Gastrocnemius medialis (tissue), 4 donors: ENCODE results near the gene RRM1. TPM values are rescaled to one million over a fixed set of nuclear protein-coding genes. Genes with fewer than 3 reads are reported as not detected.

Experiments used
- ATAC-seq, 2 donors: fragments of 150-250 bp; one replicate each; pipeline ENCODE4 v1.9.1; 2016
- DNase-seq, 2 donors: peaks; one replicate each; pipeline ENCODE4 v3.0.0-alpha.2; 2019
- H3K27ac ChIP-seq, 4 donors: fragments of 200-600 bp; sonication (generic); 1 replicate in 1 of 4; 2 replicates in 3 of 4; pipeline ENCODE4 v1.5.1; 2016 to 2018; ENCODE audit warnings: mild to moderate bottlenecking in 2 of 4, moderate library complexity in 1 of 4
- H3K27me3 ChIP-seq, 3 donors: fragments of 200-600 bp; sonication (generic) in 2 of 3; 1 replicate in 1 of 3; 2 replicates in 2 of 3; pipeline versions ENCODE4 v1.5.1 to v1.6.0; 2016 to 2019; ENCODE audit warnings: mild to moderate bottlenecking in 1 of 3, moderate library complexity in 1 of 3
- H3K36me3 ChIP-seq, 2 donors: fragments of 200-600 bp; sonication (generic) in 1 of 2; one replicate each; pipeline ENCODE4 v1.5.1; 2017 to 2018
- H3K4me1 ChIP-seq, 2 donors: fragments of 200-600 bp; sonication (generic) in 1 of 2; one replicate each; pipeline ENCODE4 v1.5.1; 2016 to 2017; ENCODE audit warnings: mild to moderate bottlenecking in 2 of 2
- H3K4me3 ChIP-seq, 4 donors: fragments of 200-600 bp; sonication (generic) in 3 of 4; 1 replicate in 1 of 4; 2 replicates in 3 of 4; pipeline ENCODE4 v1.5.1; 2016 to 2019; ENCODE audit warnings: mild to moderate bottlenecking in 2 of 4
- H3K9me3 ChIP-seq, 3 donors: fragments of 200-600 bp; sonication (generic) in 2 of 3; 1 replicate in 1 of 3; 2 replicates in 2 of 3; pipeline ENCODE4 v1.5.1; 2016 to 2019
- POLR2A ChIP-seq, 2 donors: fragments of 450-650 bp; IDR thresholded peaks; one replicate each; pipeline ENCODE4 v1.6.1; 2017; ENCODE audit warnings: antibody characterized with exemption in 2 of 2, mild to moderate bottlenecking in 2 of 2, moderate library complexity in 2 of 2
- in situ Hi-C, 4 donors: fragments of 200-750 bp; cut with MboI; loops; one replicate each; pipeline versions ENCODE4 v1.15.0 to v1.8.0; 2017; ENCODE audit warnings: low sequenced_read_pairs in 4 of 4
- intact Hi-C: fragments of 100-400 bp; cut with DNase I; formaldehyde crosslinking; loops from one replicate; pipeline ENCODE4 v1.15.1; 2023; ENCODE audit warnings: low total_unique reads
- total RNA-seq, 4 donors: library from RNA; depleted of rRNA; stranded (reverse); fragments of >200 nt; gene quantifications; one replicate each; pipeline versions ENCODE4 v1.1.0 to v1.2.3, GENCODE V29; 2016
- TF ChIP-seq, protein P1 (sequence below), 5 experiments: fragments of 450-650 bp in 3 of 5; fragments of 200-600 bp in 2 of 5; sonication (generic) in 2 of 5; IDR thresholded peaks in 4 of 5; conservative IDR thresholded peaks in 1 of 5; 1 replicate in 4 of 5; 2 replicates in 1 of 5; pipeline ENCODE4 v1.5.1; 2016 to 2019; ENCODE audit warnings: antibody characterized with exemption in 5 of 5, mild to moderate bottlenecking in 3 of 5, moderate library complexity in 3 of 5

The RRM1 gene
- total RNA-seq, 4 donors from 2014 or later: 34.0 to 66.0 (median 37.8) TPM

DNA sequence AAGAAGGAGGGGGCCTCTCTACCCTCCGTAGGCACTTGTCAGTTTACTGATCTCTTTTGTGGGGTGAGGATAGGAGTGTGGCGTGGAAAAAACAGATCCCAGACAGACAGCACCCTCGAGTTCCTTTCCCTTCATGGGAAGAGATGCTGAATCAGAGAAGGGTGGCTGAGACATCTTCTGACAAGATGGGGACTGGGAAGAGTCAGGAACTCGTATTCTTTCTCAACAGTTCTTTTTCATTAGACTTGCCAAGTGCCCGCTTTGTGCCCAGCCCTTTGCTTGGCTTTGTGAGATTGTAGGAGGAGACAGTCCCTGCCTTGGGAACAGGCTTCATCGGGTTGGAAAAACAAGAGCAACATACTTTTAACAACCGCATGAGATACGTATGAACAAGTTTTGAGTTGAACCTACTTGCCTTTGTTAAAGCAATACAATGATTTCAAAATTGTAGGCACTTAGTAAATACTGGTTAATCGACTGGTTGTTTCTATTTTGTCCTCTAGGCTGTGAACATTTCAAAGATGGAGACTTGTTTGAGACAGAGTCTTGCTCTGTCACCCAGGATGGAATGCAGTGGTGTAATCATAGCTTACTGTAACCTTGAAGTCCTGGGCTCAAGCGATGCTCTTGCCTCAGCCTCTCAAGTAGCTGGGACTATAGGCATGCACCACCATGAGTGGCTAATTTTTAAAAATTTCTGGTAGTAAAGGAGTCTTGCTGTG lies 1.1 kb downstream of the RRM1 start:
- DNase-seq: no peak
- H3K36me3 ChIP-seq: peaks cover 0 to 12% of the 10 kb centered on the region in 2 donors
- H3K27me3 ChIP-seq: no peaks in the 10 kb centered on the region
- no peaks in the 10 kb centered on the region for H3K9me3 ChIP-seq
- peaks cover 16 to 22% of the 10 kb centered on the region in 2 donors for H3K4me1 ChIP-seq
- peak in 1 of 2 donors; percentile 28 for ATAC-seq
- TF ChIP-seq, protein P1, sequence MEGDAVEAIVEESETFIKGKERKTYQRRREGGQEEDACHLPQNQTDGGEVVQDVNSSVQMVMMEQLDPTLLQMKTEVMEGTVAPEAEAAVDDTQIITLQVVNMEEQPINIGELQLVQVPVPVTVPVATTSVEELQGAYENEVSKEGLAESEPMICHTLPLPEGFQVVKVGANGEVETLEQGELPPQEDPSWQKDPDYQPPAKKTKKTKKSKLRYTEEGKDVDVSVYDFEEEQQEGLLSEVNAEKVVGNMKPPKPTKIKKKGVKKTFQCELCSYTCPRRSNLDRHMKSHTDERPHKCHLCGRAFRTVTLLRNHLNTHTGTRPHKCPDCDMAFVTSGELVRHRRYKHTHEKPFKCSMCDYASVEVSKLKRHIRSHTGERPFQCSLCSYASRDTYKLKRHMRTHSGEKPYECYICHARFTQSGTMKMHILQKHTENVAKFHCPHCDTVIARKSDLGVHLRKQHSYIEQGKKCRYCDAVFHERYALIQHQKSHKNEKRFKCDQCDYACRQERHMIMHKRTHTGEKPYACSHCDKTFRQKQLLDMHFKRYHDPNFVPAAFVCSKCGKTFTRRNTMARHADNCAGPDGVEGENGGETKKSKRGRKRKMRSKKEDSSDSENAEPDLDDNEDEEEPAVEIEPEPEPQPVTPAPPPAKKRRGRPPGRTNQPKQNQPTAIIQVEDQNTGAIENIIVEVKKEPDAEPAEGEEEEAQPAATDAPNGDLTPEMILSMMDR (IDR thresholded peaks at IDR 0.05 in 4 of 5, conservative IDR thresholded peaks at IDR 0.05 in 1 of 5): no peak
- no peak for TF ChIP-seq POLR2A (IDR thresholded peaks at IDR 0.05)
- peak overlapping the region; percentile 81 to 93 (median 86) for H3K4me3 ChIP-seq
- peak overlapping the region; percentile 89 to 98 (median 94) for H3K27ac ChIP-seq
- in situ Hi-C loops (no loop called here), intact Hi-C loops (no loop called here)

DNA sequence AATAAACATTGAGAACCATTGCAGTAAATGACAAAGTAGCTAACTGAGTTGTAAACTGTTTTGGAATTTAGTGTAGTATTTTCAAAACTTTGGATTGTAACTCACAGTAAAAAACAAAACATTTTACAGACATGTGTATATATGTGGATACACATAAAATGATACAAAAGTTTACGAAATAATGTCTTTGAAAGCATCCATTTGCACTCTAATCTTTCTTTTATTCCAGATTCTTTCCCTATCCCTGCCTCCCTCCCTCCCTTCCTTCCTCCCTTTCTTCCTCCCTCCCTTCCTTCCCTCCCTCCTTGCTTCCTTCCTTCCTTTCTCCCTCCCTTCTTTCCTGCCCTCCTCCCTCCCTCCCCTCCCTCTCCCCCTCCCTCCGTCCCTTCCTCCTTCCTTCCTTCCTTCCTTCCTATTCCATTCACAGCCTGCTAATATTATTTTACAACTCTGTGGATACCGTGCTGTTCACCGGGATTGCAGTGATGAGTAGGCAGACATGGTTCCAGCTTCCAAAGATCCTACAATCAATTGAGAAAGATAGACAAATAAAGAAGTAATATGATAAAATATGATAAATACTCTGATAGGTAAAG lies 3.5 kb downstream of the RRM1 start:
- Histone ChIP-seq H3K27ac (no peak overlapping the region), H3K4me1 (peaks cover 16 to 22% of the 10 kb centered on the region in 2 donors), H3K4me3 (no peak overlapping the region), H3K27me3 (no peaks in the 10 kb centered on the region), H3K9me3 (no peaks in the 10 kb centered on the region), H3K36me3 (peaks cover 0 to 8% of the 10 kb centered on the region in 2 donors)
- in situ Hi-C loops: no loop called here
- no peak for DNase-seq
- TF ChIP-seq, protein P1 (IDR thresholded peaks at IDR 0.05 in 4 of 5, conservative IDR thresholded peaks at IDR 0.05 in 1 of 5): no peak
- no peak for TF ChIP-seq POLR2A (IDR thresholded peaks at IDR 0.05)
- intact Hi-C loops: no loop called here
- ATAC-seq: no peak

DNA sequence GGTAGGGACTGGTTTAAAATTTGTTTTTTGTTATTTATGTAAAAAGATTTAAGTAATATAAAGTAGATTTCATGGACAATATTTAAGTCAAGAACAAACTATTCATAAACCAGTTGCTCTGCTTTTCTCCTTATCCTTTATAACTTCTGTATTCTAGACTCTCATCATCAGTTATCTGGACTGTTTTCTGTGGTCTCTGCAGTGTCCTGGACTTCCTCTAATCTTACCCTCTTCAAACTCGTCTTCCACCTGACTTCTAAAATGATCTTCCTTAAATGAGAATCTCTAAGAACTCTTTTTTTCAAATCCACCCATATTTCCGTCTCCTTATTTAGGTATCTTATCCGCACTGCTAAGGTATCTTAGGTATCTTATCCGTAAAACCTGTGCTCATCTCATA lies 8.1 kb downstream of the RRM1 start:
- in situ Hi-C loops: no loop called here

DNA sequence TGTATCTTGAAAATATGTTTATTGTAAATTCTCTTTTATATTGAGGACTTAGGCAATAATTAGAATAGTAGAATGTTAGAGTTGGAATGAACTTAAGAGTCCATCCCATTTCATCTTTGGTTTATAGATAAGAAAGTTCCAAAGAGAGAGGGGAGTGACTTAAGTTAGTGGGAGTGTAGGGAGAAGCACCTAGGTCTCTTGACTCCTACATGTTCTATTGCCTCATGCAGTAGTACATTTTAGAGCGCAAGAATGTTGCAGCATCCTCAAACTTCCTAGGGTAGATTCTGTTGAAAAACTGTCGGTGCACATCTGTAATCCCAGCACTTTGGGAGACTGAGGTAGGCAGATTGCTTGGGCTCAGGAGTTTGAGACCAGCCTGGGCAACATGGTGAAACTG lies 8.7 kb downstream of the RRM1 start:
- in situ Hi-C loops (no loop called here), intact Hi-C loops (no loop called here)
- DNase-seq (no peak), ATAC-seq (no peak)
- H3K4me3 ChIP-seq: no peak overlapping the region
- H3K9me3 ChIP-seq: no peaks in the 10 kb centered on the region
- no peaks in the 10 kb centered on the region for H3K27me3 ChIP-seq
- peaks cover 0 to 45% of the 10 kb centered on the region in 2 donors for H3K36me3 ChIP-seq
- H3K27ac ChIP-seq: no peak overlapping the region
- TF ChIP-seq POLR2A (IDR thresholded peaks at IDR 0.05): no peak
- TF ChIP-seq, protein P1 (IDR thresholded peaks at IDR 0.05 in 4 of 5, conservative IDR thresholded peaks at IDR 0.05 in 1 of 5): no peak
- peaks cover 0 to 11% of the 10 kb centered on the region in 2 donors for H3K4me1 ChIP-seq

More for the DNA sequence above, 8.1 kb downstream of the RRM1 start:
- Histone ChIP-seq H3K9me3 (no peaks in the 10 kb centered on the region), H3K27me3 (no peaks in the 10 kb centered on the region), H3K4me1 (peaks cover 0 to 11% of the 10 kb centered on the region in 2 donors), H3K27ac (no peak overlapping the region), H3K36me3 (peaks cover 0 to 42% of the 10 kb centered on the region in 2 donors), H3K4me3 (no peak overlapping the region)
- no peak for DNase-seq
- TF ChIP-seq POLR2A (IDR thresholded peaks at IDR 0.05): no peak
- TF ChIP-seq, protein P1 (IDR thresholded peaks at IDR 0.05 in 4 of 5, conservative IDR thresholded peaks at IDR 0.05 in 1 of 5): no peak
- intact Hi-C loops: no loop called here
- ATAC-seq: no peak
